T-helper 2 cell (primary cell): ENCODE results near the gene FGF11.
A peak's percentile ranks its signal among the peaks of the same experiment; 100 is the strongest.
"Not testable (repeated sequence)": the region's sequence is repeated elsewhere in the genome, so short reads cannot be mapped to it uniquely, and the experiment has no call there.

Experiments used
- DNase-seq, 5 experiments: peaks; one replicate each; pipeline versions ENCODE4 v3.0.0 to v3.0.0-alpha.2; 2012 to 2022

FGF11 gene

DNA sequence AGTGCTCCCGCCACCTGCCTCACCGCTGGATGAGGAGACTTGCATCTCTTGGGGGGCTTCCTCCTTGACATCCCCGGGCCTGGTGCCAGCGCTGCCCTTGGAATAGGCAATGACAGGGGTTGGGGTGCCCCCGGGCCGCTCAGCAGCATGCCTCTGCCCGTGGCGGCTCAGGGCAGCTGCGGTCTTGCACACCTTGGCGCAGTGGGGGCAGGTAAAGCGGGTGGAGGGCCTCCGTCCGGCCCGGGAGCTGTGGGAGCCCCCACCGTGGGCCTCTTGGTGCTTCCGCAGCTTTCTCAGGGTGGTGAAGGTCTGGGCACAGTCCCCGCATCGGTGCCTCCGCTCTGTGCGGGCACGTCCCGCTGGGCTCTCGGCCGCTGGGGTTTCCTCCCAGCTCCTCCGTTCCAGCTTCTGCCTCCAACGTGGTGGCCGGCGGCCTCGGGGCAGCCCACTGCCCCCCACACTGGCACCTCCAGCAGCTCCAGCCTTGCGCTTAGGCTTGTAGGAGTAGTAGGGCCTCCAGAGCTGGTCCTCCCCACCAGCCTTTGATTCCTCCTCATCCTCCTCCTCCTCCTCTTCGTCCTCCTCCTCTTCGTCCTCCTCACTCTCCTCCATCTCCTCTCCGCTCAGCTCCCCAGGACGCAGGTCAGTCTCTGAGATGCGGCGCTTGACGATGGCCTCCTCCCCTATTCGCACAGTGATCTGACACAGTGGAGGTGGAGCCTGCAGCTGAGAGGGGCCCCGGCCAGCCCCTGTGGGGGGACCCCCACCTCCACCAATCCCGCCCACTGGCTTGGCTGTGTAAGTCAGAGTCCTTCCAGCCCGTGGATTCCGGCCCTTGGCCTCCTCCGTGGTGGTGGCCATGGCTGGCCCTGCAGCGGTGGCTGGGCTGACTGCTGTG lies 23.4 kb downstream of the FGF11 start:
- DNase-seq, result no peak

DNA sequence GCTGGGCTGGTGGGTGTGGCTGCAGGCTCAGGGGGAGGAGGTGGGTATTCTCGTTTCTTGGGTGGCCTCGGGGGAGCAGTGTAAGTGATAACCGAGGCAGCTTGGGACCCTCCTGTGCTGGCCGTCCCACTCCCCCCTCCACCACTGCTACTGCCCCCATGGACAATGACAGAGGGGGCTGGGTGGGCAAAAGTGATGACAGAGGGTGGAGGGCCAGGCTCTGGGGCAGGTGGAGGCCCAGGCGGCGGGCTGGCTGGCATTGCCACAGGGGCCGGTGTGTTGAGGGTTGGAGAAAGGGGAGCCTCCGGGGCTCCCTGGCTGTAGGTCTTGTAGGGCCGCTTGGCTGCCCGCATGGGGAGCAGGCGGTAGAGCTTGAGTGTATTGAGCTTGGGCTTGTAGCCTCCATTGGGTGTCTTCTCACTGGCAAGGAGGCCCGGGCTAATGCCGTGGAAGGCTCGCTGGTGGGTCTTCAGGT lies 24.1 kb downstream of the FGF11 start:
- DNase-seq, result no peak

DNA sequence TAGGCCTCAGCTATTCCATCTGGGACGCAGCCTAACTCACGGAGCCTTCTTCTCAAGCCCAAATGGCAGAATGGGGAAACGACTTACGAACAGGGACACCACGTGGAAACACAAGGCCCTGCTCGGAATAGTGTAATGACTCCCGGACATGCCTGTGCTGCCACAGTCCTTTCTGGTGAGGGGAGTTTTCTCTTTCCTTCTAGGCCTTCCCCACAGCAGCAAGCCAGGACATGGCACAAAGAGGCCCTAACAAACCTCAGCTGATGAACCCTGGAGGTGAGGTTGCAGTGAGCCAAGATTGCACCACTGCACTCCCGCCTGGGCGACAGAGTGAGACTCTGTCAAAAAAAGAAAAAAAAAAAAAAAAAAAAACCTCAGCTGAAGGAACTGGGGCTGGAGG lies 24.8 kb downstream of the FGF11 start:
- DNase-seq, result no peak

DNA sequence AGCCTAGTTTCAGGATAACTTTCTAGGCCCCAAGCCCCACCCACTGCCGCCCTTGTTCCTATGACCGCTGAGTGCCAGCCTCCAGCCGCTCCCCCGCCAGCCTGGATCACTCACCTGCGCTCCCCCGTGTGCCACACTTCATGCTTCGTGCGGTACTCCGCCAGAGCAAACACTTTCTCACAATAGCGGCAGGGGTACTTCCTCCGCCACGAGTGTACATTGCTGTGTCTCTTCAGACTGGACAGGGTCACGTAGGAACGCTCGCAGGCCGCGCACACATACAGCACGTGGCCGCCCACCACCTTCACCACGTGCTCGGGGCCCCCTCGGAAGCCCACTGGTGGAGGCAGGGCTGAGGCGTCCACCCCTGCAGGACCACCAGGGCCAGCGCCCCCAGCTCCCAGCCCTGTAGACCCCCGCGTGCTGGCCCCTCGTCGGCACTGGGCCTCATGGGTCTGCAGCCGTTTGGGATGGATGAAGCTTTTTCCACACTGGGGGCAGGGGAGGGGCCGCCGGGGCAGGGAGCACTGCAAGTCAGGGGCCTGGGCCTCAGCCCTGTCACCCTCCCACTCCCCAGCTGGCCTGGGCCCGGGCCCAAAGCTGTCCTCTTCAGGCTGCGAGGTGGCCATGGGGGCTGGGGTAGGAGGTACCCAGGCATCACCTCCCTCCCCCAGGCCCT lies 26.4 kb downstream of the FGF11 start:
- no peak for DNase-seq

DNA sequence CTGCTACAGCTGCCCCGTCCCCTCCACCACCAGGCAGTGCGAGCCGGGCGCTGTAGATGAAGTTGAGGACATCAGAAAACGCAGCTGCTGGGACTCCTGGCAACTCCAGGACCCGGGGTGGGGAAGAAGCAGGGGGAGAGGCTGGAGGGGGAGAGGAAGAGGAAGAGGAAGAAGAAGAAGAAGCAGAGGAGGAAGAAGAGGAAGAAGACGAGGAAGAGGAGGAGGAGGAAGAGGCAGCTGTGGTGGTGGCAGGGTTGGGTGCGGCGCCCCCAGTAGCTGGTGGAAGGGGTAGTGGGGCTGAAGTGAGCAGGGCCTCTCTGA lies 27.0 kb downstream of the FGF11 start:
- no peak for DNase-seq

GRCh38 chr17:7466639-7467341 lies 27.5 kb downstream of the FGF11 start:
- no peak for DNase-seq

DNA sequence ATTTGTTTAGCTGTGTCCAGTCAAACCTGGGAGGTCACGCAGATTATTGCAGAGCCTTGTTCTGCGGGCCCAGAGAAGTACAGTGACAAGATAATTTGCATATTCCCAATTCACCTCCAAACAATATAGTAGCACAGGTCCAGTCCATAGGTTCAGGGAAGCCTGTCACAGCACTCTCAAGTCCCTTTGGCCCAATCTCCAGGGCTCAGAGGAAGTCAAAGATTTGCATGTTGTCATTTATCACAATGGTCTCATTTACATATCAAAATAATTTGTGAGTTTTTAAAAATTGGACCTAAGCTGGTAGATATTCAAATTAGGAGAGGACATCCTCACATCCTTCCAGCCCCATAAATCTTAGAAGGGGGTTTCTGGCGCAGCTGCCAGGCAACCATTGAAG lies 28.2 kb downstream of the FGF11 start:
- DNase-seq, result no peak

DNA sequence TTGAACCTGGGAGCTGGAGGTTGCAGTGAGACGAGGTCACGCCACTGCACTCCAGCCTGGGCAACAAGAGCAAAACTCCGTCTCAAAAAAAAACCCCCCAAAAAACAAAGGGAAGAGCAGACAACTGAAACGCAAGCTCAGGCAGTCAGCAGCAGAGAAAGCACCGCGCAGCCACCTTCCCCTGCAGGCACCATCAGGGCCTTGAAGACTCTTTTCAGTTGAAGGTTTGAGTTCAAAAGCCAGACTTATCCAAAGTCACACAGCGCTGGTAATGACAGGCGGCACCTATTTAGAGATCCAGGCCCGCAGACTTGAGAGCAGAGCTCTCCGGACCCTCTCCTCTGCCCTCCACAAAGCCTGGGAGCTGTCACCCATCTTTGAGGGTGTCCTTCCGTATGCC lies 29.0 kb downstream of the FGF11 start:
- no peak for DNase-seq

GRCh38 chr17:7468804-7469389 lies 29.6 kb downstream of the FGF11 start:
- no peak for DNase-seq

- DNase-seq, result not testable (repeated sequence)
Observed at GRCh38 chr17:7469843-7470242, 30.5 kb downstream of the FGF11 start.

DNA sequence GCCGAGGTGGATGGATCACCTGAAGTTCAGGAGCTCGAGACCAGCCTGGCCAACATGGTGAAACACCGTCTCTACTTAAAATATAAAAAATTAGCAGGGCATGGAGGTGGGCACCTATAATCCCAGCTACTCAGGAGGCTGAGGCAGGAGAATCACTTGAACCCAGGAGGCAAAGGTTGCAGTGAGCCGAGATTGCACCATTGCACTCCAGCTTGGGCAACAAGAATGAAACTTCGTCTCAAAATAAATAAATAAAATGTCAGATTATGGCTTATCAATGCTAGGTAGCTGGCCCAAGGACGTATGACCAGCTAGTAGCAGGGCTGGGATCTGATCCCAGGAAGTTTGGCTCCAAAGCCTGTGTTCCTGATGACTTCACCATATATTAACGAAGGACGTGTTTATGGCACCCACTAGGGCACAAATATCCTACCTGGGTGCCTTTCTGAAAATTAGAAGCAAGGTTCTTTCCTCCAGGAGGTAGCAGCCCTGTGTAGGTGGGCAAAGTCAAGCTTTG lies 31.2 kb downstream of the FGF11 start:
- DNase-seq, result not testable (repeated sequence)

GRCh38 chr17:7471729-7472128 lies 32.4 kb downstream of the FGF11 start:
- no peak for DNase-seq

- DNase-seq, result not testable (repeated sequence)
Observed at GRCh38 chr17:7474767-7475166, 35.5 kb downstream of the FGF11 start.

DNA sequence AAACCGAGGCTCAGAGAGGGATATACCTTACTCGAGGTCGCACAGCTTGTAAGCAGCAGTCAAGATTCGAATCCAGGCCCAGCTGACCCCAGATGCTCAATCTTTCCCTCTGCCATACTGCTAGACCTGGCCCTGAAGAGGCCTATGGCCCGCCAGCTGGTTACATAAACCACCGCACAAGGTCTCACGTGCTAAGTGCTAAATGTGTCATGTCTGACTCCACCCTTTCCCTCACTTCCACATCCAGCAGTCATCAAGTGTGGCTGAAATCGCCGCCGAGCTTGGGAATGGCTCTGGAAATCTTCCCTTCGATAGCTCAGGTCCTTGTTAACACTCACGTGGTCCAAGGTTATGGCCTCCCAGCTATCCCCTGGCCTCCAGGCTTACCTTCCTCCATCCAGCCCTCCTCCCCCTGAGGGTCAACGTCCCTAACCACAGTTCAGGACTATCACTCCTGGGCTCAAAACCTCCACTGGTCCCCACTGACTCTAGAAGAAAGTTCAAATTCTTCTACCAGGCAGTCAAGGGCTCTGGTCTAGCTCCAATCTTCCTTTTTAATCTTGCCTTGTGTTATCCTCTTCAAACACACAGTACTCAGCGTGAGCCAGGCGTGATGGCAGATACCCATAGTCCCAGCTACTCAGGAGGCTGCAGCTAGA lies 36.6 kb downstream of the FGF11 start:
- no peak for DNase-seq

DNA sequence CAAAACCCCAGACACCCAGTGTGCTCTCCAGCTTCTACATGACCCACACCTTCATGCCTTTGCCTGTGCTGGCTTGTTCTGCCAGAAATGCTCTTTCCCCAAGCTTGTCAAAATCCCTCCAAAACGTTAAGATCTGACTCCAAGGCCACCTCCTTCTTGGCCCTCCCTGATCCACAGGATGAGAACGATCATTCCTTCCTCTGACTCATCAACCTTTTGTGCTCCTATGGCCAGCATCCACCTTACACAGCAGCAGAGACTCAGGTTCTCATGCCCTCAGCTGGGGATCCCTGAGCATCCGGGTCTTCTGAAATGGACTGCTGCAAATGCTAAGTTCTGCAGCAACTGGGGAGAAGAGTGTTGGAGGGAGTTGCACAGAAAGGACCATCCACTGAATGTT lies 37.2 kb downstream of the FGF11 start:
- DNase-seq, result no peak

DNA sequence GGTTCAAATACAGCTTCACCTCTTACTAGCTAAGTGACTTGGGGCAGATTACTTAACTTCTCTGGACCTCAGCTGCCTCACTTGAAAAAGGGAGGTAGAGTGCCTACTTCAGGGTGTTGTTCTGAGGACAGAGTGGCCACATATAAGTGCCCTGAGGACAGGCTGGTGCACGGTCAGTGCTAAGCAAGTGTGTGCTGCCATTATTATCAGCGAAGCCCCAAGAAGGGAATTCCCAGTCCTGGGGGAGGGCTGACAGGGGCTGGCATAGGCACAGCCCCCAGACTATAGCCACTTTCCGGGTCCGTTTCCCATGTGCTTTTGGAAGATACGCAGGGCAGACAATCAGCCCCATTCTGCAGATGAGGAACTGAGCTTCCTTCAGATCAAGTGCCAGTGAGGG lies 37.6 kb downstream of the FGF11 start:
- no peak for DNase-seq

- peak in 1 of 5 experiments; percentile 46 for DNase-seq
Observed at GRCh38 chr17:7477392-7478275, 38.3 kb downstream of the FGF11 start.

DNA sequence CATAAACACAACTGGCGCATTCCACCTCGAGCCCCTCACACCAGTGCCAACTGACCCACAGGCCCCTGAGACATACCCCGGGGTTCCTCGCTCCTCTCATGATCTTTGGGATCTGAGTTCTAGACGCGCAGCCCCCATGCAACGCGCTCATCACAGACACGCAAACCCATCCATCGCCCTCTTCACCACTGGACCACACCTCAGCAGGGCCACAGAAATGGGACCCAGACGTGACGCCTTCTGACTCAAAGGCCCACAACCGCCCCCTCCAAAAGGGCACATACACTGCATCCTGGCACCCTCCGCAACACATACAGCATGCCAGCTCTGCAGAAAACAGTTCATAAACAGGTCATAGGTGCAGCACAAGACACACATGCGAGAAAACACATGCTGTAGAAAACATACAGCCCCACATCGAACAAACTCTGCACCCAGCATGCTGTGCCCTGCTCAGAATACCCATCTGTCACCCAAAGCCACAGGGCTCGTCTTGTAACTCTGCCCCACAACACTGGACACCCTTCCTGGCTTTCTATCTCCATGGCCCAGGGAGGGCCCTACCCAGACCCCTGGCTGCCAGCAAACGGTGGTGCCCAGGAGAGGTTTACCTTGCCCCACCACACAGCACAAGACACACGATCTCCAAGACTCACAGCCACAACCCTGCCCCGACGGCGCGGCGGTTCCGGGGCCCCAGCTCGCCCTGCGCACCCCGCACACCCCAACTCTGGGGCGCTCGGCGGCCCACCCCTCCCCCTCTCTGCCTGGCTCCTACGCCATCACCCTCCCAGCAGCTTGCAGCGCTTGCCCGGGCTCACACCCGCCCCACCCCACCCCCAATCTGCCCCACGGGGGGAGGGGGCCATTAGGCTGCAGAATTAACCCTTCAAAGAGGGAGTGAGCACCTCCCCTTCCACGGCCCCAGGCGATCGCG lies 39.2 kb downstream of the FGF11 start:
- peak; percentile 27 to 79 (median 72) for DNase-seq

- DNase-seq, result peak; percentile 33 to 80 (median 58)
Observed at GRCh38 chr17:7479213-7480088, 40.1 kb downstream of the FGF11 start, which contains the start of gene ZBTB4. TSS of gene ZBTB4 (minus strand) at chr17:7479631. CDS start at chr17:7466801, 12,830 bp downstream.
